Activated T-cell treated with anti-CD3 and anti-CD28 coated beads, Interleukin-2, amount 50 U/mL, for 24 hours (primary cell): ENCODE data around the gene SART3.

ENCODE experiments used
- DNase-seq: peaks from one replicate; pipeline ENCODE4 v3.0.0-alpha.2; 2020
- H3K27ac Mint-ChIP-seq: 2 replicates; pipeline ENCODE4 v1.8.0; 2020; ENCODE audit warnings: mild to moderate bottlenecking, mixed read lengths
- H3K27me3 Mint-ChIP-seq: 2 replicates; pipeline ENCODE4 v1.8.0; 2020; ENCODE audit warnings: mixed read lengths
- H3K36me3 Mint-ChIP-seq: 2 replicates; pipeline ENCODE4 v1.8.0; 2020; ENCODE audit warnings: low read depth, mixed read lengths
- H3K4me1 Mint-ChIP-seq: 2 replicates; pipeline ENCODE4 v1.8.0; 2020; ENCODE audit warnings: low read depth, mixed read lengths
- H3K4me3 Mint-ChIP-seq: 2 replicates; pipeline ENCODE4 v1.8.0; 2020; ENCODE audit warnings: mild to moderate bottlenecking, moderate library complexity, mixed read lengths
- H3K9me3 Mint-ChIP-seq: 2 replicates; pipeline ENCODE4 v1.8.0; 2020; ENCODE audit warnings: mixed read lengths

Gene SART3, protein sequence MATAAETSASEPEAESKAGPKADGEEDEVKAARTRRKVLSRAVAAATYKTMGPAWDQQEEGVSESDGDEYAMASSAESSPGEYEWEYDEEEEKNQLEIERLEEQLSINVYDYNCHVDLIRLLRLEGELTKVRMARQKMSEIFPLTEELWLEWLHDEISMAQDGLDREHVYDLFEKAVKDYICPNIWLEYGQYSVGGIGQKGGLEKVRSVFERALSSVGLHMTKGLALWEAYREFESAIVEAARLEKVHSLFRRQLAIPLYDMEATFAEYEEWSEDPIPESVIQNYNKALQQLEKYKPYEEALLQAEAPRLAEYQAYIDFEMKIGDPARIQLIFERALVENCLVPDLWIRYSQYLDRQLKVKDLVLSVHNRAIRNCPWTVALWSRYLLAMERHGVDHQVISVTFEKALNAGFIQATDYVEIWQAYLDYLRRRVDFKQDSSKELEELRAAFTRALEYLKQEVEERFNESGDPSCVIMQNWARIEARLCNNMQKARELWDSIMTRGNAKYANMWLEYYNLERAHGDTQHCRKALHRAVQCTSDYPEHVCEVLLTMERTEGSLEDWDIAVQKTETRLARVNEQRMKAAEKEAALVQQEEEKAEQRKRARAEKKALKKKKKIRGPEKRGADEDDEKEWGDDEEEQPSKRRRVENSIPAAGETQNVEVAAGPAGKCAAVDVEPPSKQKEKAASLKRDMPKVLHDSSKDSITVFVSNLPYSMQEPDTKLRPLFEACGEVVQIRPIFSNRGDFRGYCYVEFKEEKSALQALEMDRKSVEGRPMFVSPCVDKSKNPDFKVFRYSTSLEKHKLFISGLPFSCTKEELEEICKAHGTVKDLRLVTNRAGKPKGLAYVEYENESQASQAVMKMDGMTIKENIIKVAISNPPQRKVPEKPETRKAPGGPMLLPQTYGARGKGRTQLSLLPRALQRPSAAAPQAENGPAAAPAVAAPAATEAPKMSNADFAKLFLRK

DNA sequence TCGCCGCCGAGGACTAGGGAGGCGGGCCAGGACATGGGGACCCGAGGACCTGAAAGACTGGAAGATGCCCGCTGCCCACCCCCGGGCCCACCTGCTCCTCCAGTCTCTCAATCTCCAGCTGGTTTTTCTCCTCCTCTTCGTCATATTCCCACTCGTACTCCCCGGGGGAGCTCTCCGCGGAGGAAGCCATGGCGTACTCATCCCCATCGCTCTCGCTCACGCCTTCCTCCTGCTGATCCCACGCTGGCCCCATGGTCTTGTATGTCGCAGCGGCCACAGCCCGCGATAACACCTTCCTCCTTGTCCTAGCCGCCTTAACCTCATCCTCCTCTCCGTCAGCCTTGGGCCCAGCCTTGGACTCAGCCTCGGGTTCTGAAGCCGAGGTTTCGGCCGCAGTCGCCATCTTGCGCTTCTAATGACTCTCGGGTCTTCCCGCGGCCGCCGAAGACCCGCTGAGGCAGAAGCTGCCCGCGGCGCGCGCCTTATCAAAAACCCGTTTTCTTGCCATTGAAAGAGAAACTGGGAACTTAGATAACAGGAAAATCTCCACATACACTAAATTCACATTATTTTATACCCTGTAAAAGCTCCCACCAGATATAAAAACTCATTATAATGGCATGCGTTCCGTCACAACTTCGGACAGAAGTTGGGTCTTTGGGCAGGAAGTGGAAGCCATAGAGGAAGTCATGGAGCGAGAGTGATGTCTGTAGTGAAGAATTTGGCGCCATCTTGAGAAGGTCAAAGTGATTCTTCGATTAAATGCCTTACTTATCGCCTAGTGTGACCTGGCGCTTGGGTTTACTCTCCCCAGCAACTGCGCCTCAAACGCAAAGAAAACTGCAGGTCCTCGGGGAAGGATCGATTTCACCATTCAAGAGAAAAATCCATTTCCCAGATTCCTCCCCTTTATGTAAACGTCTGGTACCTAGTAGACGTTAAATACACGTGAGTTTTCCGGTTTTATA, at the start of gene SART3:
Gene SART3, minus strand, starts transcription at position 422 of the 968 bp plus-strand sequence. Its CDS starts 19 bp downstream, at position 403.
- peak; percentile 87 for DNase-seq
- H3K4me1 Mint-ChIP-seq = peaks cover 65% of the 10 kb centered on the region
- peak within 1 kb of the TSS; percentile 100 for H3K4me3 Mint-ChIP-seq
- peak within 1 kb of the TSS; percentile 100 for H3K27ac Mint-ChIP-seq
- H3K9me3 Mint-ChIP-seq = no peaks in the 10 kb centered on the region
- peaks cover 82% of the 10 kb centered on the region for H3K36me3 Mint-ChIP-seq
- H3K27me3 Mint-ChIP-seq = no peaks in the 10 kb centered on the region

DNA sequence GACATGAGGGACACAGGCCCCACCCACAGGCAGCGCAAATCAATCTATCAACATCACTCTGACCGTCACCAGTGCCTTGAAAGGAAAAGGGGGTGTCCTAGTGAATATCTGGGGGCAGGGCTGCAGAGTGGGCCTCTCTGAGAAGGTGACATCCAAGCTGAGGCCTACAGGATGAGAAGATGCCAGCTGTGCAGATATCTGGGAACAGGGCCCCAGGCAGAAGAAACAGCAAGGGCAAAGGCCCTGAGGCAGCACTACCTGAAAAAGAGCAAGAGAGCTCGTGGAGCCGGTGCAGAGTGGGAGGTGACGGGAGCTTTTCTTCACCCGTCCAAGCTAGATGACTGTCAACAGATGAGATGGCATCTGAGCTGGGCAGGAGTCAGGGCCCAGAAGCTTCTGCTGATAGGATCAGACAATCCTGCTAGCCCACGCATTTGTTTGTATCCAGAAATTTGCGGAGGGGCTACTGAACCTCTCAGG, 49.4 kb upstream of the SART3 start:
- Mint-ChIP-seq H3K27ac (no peak overlapping the region), H3K4me1 (peaks cover 21% of the 10 kb centered on the region)

DNA sequence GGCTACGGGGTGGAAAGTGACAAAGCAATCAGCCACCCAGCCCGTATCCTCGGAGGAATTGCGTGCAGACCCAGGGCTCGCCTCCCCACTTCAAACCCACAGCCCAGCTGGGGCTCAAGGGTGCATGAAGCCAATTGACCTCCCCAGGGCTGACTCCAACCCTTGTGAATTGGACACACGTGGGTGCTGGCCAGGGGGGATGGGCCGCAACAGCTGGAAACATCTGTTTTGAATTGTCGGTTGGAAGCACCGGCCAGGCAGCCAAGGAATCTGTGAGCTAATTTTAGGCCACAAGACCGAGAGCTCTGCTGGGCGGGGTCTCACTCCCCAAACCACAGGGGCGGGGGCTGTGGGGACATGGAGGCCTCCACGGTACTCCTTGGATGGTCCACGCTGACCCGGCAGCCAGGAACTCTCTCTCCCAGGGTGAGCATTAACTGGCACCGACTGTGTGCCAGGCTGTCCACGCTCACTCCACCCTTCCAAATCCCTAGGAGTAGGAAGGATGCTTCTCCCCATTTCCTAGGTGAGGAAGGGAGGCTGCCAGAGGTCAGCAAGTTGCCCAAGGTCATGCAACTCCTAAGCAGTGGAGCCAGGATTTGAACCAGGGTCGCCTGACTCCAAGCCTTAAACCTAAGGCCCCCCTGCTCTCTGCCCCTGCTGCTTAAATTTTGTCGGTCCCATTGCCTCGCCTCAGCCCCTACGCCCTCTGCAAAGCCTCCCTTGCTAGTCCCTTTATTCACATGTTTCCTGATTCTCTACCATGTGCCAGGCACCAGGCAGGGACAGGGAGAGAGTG, 48.8 kb upstream of the SART3 start:
- H3K27me3 Mint-ChIP-seq = no peaks in the 10 kb centered on the region
- H3K36me3 Mint-ChIP-seq = no peaks in the 10 kb centered on the region
- no peak for DNase-seq

More for the DNA sequence above, 49.4 kb upstream of the SART3 start:
- H3K4me3 Mint-ChIP-seq = no peak overlapping the region
- no peaks in the 10 kb centered on the region for H3K9me3 Mint-ChIP-seq
- H3K27me3 Mint-ChIP-seq = no peaks in the 10 kb centered on the region
- DNase-seq = no peak
- H3K36me3 Mint-ChIP-seq = no peaks in the 10 kb centered on the region

DNA sequence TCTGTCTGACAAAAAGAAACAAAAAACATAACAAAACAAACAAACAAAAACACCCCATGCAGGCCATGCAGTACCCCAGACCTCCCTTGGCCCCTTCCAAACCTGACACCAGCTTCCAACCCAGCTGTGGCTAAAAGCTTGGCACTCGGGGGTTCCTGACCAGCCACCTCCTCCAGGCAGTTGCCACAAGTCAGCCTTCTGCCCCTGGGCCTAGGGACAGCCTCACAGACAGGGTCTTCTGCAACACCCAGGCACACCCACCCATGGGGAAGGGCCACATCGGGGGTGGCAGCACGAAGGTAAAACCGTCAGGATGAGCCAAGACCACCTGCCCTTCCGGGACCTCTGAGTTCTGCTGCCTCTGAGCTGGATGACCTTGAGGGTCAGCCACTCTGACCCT, 47.6 kb upstream of the SART3 start:
- no peaks in the 10 kb centered on the region for H3K36me3 Mint-ChIP-seq
- H3K4me1 Mint-ChIP-seq = peaks cover 18% of the 10 kb centered on the region
- H3K4me3 Mint-ChIP-seq = no peak overlapping the region
- no peak for DNase-seq
- no peaks in the 10 kb centered on the region for H3K27me3 Mint-ChIP-seq
- no peaks in the 10 kb centered on the region for H3K9me3 Mint-ChIP-seq
- H3K27ac Mint-ChIP-seq = no peak overlapping the region

More for the DNA sequence above, 48.8 kb upstream of the SART3 start:
- Mint-ChIP-seq H3K27ac (no peak overlapping the region), H3K4me1 (peaks cover 21% of the 10 kb centered on the region), H3K9me3 (no peaks in the 10 kb centered on the region), H3K4me3 (no peak overlapping the region)

DNA sequence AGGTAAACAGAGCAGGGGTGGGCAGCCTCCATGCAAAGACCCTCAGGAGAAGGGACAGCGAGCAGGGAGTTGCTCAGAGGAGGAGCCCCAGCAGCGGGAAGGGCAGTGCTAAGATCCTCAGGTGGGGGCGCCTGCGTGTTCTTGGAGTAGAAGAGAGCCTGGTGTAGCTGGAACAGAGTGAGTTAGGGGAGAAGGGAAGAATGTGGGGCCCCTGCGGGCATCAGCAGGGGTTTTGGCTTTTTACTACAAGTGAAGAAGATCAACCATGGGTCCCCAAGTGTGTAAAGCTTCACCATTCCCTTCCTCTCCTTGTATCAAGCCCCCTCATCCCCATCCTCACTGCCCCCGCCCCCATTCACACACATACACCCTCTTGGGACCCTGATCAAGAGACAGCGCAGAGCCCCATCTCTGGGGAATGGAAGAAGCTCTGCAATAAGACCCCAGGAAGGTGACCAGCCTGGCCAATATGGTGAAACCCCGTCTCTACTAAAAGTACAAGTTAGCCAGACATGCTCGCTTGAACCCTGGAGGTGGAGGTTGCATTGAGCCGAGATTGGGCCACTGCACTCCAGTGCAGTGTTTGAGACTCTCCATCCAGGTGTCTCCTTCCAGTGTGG, 47.1 kb upstream of the SART3 start:
- Mint-ChIP-seq H3K4me1 (peaks cover 14% of the 10 kb centered on the region), H3K27ac (no peak overlapping the region), H3K36me3 (no peaks in the 10 kb centered on the region), H3K27me3 (no peaks in the 10 kb centered on the region), H3K4me3 (no peak overlapping the region), H3K9me3 (no peaks in the 10 kb centered on the region)
- no peak for DNase-seq

DNA sequence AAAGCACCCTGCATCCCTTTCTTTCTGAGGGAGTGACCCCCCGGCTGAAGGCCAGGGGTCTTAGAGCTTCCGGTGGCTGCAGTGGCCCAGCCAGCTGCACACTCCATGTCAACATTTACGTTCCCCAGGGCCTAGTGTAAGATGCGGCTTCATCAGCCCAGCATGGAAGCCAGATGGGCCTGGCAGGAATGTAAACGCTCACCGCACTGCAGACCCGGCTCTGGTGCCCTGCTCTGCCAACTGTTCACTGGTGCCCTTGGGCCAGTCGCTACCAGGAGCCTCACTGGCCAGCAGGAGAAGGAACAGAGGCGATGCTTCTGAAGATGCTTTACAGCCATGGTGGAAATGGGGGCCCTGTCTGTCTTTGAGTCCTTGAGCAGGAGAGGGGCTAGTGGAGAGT, 45.5 kb upstream of the SART3 start:
- H3K4me1 Mint-ChIP-seq = peaks cover 2% of the 10 kb centered on the region
- H3K36me3 Mint-ChIP-seq = no peaks in the 10 kb centered on the region
- H3K9me3 Mint-ChIP-seq = no peaks in the 10 kb centered on the region
- no peak overlapping the region for H3K4me3 Mint-ChIP-seq
- no peak for DNase-seq
- H3K27me3 Mint-ChIP-seq = no peaks in the 10 kb centered on the region
- peak overlapping the region; percentile 52 for H3K27ac Mint-ChIP-seq

DNA sequence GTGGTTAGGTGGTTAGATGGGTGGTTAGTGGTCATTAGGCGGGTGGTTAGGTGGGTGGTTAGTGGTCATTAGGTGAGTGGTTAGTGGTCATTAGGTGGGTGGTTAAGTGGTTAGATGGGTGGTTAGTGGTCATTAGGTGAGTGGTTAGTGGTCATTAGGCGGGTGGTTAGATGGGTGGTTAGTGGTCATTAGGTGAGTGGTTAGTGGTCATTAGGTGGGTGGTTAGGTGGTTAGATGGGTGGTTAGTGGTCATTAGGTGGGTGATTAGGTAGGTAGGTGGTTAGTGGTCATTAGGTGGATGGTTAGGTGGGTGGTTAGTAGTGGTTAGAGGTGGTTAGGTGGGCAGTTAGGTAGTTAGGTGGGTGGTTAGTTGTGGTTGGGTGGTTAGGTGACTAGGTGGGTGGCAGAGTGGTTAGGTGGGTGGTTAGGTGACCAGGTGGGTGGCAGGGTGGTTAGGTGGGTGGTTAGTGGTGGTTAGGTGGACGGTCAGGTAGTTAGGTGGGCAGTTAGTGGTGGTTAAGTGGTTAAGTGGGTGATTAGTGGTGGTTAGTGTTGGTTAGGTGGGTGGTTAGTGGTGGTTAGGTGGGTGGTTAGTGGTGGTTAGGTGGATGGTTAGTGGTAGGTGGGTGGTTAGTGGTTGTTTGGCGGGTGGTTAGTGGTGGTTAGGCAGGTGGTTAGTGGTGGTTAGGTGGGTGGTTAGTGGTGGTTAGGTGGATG, 44.9 kb upstream of the SART3 start:
- no peaks in the 10 kb centered on the region for H3K4me1 Mint-ChIP-seq
- H3K4me3 Mint-ChIP-seq = no peak overlapping the region
- no peaks in the 10 kb centered on the region for H3K27me3 Mint-ChIP-seq
- no peaks in the 10 kb centered on the region for H3K36me3 Mint-ChIP-seq
- H3K9me3 Mint-ChIP-seq = no peaks in the 10 kb centered on the region
- H3K27ac Mint-ChIP-seq = peak overlapping the region; percentile 86
- DNase-seq = no peak

DNA sequence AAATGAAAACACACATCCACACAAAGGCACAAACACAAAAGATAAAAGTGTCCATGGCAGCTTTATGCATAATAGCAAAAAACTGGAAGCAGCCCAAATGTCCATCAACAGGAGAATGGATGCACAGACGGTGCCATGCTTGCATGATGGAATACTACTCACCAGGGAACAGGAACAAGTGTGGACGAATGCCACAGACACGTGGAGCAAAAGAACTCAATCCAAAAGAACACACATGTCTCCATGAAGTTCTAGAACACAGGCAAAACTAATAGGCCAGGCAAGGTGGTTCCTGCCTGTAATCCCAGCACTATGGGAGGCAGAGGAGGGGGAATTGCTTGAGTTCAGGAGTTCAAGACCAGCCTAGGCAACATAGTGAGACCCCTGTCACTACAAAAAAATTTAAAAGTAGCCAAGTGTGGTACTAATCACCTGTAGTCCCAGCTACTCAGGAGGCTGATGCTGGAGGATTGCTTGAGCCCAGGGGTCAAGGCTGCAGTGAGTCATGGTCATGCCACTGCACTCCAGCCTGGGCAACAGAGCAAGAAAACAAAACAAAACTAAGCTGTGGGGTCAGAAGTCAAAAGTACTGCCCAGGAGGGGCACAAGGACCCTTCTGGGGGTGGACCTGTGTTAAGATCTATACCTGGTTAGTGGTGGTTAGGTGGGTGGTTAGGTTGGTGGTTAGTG, 44.2 kb upstream of the SART3 start:
- H3K4me3 Mint-ChIP-seq = no peak overlapping the region
- no peaks in the 10 kb centered on the region for H3K4me1 Mint-ChIP-seq
- H3K27me3 Mint-ChIP-seq = no peaks in the 10 kb centered on the region
- no peaks in the 10 kb centered on the region for H3K9me3 Mint-ChIP-seq
- peak overlapping the region; percentile 86 for H3K27ac Mint-ChIP-seq
- H3K36me3 Mint-ChIP-seq = no peaks in the 10 kb centered on the region
- DNase-seq = no peak

DNA sequence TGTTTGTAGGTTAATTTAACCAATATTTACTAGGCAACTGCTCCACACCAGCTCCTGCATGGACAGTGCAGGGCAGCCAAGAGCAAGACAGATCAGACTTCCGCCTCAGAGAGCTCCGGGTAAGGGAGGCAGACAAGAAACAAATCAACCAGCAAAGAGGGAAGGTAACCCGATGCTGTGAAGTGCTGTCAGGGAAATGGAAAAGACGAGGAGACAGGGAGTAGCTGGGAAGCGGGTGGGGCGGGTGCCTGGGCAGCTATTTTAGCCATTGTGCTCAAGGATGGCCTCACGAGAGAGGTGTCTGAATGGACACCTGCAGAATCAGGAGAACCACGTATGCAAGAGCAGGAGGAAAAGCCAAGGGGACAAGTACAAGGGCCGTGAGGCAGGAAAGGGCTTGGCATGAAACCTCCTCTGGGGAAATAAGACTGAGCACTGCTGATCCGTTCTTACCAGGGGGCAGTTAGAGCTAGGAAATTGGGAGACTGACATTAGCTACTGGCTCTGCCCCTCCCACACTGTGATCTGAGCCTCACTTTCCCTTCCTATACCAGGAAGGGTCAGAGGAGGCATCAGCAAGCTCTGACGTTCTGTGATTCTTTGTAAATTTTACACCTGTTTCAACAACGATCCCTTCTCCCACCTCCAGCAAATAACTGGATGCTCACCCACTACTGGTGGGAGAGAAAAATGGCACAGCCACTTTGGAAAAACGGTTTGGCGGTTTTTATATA, 43.4 kb upstream of the SART3 start:
- no peak overlapping the region for H3K27ac Mint-ChIP-seq
- H3K4me1 Mint-ChIP-seq = no peaks in the 10 kb centered on the region
- no peak for DNase-seq
- H3K36me3 Mint-ChIP-seq = no peaks in the 10 kb centered on the region
- no peak overlapping the region for H3K4me3 Mint-ChIP-seq
- H3K27me3 Mint-ChIP-seq = no peaks in the 10 kb centered on the region
- H3K9me3 Mint-ChIP-seq = no peaks in the 10 kb centered on the region

DNA sequence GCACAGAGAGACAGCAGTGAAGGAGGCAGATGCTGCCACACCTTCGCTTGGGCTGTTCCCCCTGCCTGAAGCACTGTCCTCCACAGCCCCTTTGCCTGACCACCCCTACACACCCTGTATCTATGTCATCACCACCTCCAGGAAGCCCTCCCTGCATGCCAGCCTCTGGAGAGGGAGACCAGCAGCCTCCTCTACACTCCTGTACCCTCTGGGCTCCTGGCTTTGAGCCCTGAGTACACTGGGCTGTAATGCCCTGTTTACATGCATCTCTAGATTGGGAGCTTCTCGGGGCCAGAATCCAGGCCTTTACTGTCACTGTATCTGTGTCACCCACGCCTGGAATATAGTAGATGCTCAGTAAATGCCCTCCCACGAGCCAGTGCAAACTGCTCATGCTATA, 42.8 kb upstream of the SART3 start:
- no peak for DNase-seq
- Mint-ChIP-seq H3K27ac (no peak overlapping the region), H3K36me3 (no peaks in the 10 kb centered on the region), H3K27me3 (no peaks in the 10 kb centered on the region), H3K4me1 (no peaks in the 10 kb centered on the region), H3K4me3 (no peak overlapping the region), H3K9me3 (no peaks in the 10 kb centered on the region)

DNA sequence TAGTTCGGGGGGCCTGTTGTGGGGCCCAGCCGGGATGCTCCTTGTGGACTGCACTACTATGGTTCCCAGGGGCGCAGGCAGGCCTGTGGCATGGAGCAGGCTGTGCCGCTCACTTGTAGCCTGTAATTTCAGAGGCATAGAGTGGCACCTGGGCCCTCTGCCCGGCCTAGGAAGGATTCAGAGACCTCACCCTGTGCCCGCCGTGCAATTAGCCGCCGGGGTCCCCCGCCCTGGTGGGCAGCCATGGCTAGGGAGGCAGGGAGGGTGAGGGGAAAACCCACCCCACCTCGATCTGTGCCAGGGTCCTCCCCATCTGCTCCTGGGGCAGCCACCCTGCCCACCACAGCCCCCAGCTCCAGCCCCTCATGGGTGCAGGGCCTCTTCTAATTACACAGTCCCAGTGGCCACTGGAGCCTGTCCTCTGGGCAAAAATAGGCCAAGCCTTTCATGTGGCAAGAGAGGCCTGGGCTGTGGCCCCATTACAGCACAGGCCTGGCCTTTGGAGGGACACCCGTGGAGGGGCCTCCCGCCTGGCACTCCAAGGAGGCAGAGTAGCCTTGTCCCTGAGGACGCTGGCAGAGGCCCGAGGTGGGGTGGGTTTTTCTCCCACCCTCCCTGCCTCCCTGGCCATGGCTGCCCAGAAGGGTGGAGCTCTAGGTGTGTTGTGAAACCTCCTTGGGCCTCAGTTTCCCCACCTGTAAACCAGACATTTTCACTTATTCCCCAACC, 42.2 kb upstream of the SART3 start:
- H3K4me3 Mint-ChIP-seq = no peak overlapping the region
- no peaks in the 10 kb centered on the region for H3K36me3 Mint-ChIP-seq
- no peaks in the 10 kb centered on the region for H3K4me1 Mint-ChIP-seq
- H3K27ac Mint-ChIP-seq = no peak overlapping the region
- H3K27me3 Mint-ChIP-seq = no peaks in the 10 kb centered on the region
- DNase-seq = no peak
- no peaks in the 10 kb centered on the region for H3K9me3 Mint-ChIP-seq
